ENCODE data around the gene MAPK4. TPM values are rescaled to one million over a fixed set of nuclear protein-coding genes. Genes with fewer than 3 reads are reported as not detected.

The MAPK4 gene
- total RNA-seq, 1 donor from 2014 or later = 9.3 TPM

DNA sequence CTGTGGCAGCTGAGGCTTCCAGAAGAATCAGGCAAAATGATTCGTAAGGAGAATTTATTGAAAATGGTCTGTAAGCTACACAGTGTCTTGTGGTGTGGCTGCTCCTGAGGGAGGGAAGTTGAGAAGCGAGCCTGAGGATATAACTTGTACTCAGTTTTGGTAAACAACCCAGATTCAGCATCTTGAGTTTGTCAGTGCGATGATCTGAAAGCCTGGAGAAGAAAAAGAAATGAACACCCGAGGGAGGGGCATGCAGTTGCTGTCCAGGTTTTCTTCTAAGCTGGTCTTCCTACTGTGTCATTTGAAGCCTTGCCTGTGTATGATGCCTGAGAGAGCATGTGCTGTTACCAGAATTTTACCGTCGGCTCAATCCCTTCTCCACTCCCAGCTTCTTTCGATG lies 87.3 kb downstream of the MAPK4 start:
- Mint-ChIP-seq H3K27ac (ENCODE audit: unreplicated experiment) (no peak overlapping the region), H3K4me1 (peaks cover 6% of the 10 kb centered on the region), H3K36me3 (ENCODE audit: low read depth) (no peaks in the 10 kb centered on the region), H3K4me3 (no peak overlapping the region), H3K9me3 (no peaks in the 10 kb centered on the region), H3K27me3 (ENCODE audit: low read depth) (no peaks in the 10 kb centered on the region)
- TF ChIP-seq, protein P1, sequence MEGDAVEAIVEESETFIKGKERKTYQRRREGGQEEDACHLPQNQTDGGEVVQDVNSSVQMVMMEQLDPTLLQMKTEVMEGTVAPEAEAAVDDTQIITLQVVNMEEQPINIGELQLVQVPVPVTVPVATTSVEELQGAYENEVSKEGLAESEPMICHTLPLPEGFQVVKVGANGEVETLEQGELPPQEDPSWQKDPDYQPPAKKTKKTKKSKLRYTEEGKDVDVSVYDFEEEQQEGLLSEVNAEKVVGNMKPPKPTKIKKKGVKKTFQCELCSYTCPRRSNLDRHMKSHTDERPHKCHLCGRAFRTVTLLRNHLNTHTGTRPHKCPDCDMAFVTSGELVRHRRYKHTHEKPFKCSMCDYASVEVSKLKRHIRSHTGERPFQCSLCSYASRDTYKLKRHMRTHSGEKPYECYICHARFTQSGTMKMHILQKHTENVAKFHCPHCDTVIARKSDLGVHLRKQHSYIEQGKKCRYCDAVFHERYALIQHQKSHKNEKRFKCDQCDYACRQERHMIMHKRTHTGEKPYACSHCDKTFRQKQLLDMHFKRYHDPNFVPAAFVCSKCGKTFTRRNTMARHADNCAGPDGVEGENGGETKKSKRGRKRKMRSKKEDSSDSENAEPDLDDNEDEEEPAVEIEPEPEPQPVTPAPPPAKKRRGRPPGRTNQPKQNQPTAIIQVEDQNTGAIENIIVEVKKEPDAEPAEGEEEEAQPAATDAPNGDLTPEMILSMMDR (conservative IDR thresholded peaks at IDR 0.05) = no peak
- no peak for DNase-seq (ENCODE audit: low read depth, low spot score)

DNA sequence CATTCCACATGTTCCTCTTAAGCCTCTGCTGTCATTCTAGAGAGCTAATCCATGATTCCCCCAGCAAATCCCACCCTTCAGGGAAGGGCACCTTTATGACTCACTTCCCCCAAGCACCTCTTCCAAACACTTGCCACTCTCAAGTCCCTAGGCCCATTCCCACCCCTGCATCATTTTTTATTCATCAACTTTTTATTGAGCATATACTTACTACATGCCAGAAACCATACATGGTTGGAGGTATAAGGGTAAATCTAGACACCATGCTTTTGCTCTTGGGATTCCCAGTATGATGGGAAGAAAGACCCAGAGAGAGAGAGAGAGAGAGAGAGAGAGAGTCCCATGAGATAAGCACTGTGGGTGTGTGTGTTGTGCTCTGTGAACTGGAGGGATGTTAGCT lies 87.9 kb downstream of the MAPK4 start:
- TF ChIP-seq, protein P1 (conservative IDR thresholded peaks at IDR 0.05) = no peak
- no peak for DNase-seq (ENCODE audit: low read depth, low spot score)
- no peaks in the 10 kb centered on the region for H3K36me3 Mint-ChIP-seq (ENCODE audit: low read depth)
- H3K4me1 Mint-ChIP-seq = peaks cover 6% of the 10 kb centered on the region
- H3K9me3 Mint-ChIP-seq = no peaks in the 10 kb centered on the region
- no peak overlapping the region for H3K27ac Mint-ChIP-seq (ENCODE audit: unreplicated experiment)
- H3K27me3 Mint-ChIP-seq (ENCODE audit: low read depth) = no peaks in the 10 kb centered on the region
- no peak overlapping the region for H3K4me3 Mint-ChIP-seq

GRCh38 chr18:50649821-50650220 lies 89.9 kb downstream of the MAPK4 start:
- H3K27ac Mint-ChIP-seq (ENCODE audit: unreplicated experiment) = no peak overlapping the region
- H3K27me3 Mint-ChIP-seq (ENCODE audit: low read depth) = no peaks in the 10 kb centered on the region
- no peaks in the 10 kb centered on the region for H3K9me3 Mint-ChIP-seq
- no peak for DNase-seq (ENCODE audit: low read depth, low spot score)
- no peak overlapping the region for H3K4me3 Mint-ChIP-seq
- H3K36me3 Mint-ChIP-seq (ENCODE audit: low read depth) = no peaks in the 10 kb centered on the region
- TF ChIP-seq, protein P1 (conservative IDR thresholded peaks at IDR 0.05) = no peak
- peaks cover 7% of the 10 kb centered on the region for H3K4me1 Mint-ChIP-seq

DNA sequence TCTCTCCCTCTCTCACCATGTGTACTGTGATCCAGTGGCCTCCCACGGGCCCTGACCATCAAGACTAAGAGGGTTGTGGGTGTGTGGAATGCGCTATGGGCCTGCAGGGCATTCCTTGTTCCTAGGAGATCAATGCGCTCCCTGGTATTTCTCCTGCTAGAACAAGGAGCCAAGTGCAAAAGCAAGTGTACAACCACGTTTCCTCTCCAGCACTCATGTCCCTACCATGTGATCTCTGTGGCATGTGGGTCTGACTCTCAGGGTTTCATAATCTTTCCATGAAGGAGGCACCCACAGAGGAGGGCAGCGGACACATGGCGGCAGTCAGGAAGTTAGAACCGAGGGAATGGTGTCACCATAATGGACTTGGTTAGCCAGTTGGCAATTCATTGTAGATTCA lies 91.4 kb downstream of the MAPK4 start:
- H3K27ac Mint-ChIP-seq (ENCODE audit: unreplicated experiment) = no peak overlapping the region
- H3K36me3 Mint-ChIP-seq (ENCODE audit: low read depth) = no peaks in the 10 kb centered on the region
- peaks cover 10% of the 10 kb centered on the region for H3K4me1 Mint-ChIP-seq
- TF ChIP-seq, protein P1 (conservative IDR thresholded peaks at IDR 0.05) = no peak
- no peak for DNase-seq (ENCODE audit: low read depth, low spot score)
- no peaks in the 10 kb centered on the region for H3K9me3 Mint-ChIP-seq
- H3K4me3 Mint-ChIP-seq = no peak overlapping the region
- no peaks in the 10 kb centered on the region for H3K27me3 Mint-ChIP-seq (ENCODE audit: low read depth)

GRCh38 chr18:50653402-50654093 lies 93.7 kb downstream of the MAPK4 start:
- H3K36me3 Mint-ChIP-seq (ENCODE audit: low read depth) = peaks cover 6% of the 10 kb centered on the region
- DNase-seq (ENCODE audit: low read depth, low spot score) = no peak
- no peaks in the 10 kb centered on the region for H3K27me3 Mint-ChIP-seq (ENCODE audit: low read depth)
- peaks cover 10% of the 10 kb centered on the region for H3K4me1 Mint-ChIP-seq
- H3K4me3 Mint-ChIP-seq = no peak overlapping the region
- no peak overlapping the region for H3K27ac Mint-ChIP-seq (ENCODE audit: unreplicated experiment)
- TF ChIP-seq, protein P1 (conservative IDR thresholded peaks at IDR 0.05) = no peak
- no peaks in the 10 kb centered on the region for H3K9me3 Mint-ChIP-seq
